ENCODE results near the gene OR2J2.
"Not testable (repeated sequence)": the region's sequence is repeated elsewhere in the genome, so short reads cannot be mapped to it uniquely, and the experiment has no call there.

OR2J2 gene

GRCh38 chr6:29216528-29216927, 45.8 kb downstream of the OR2J2 start:
- no peak for DNase-seq
- in situ Hi-C loops (cut with MboI; ENCODE audit: low pct_unique_long_range_greater_than_20kb, low sequenced_read_pairs): no loop called here

- in situ Hi-C loops (cut with MboI; ENCODE audit: low pct_unique_long_range_greater_than_20kb, low sequenced_read_pairs); DNase-seq: not testable (repeated sequence)
Measured at GRCh38 chr6:29217242-29217641, 46.5 kb downstream of the OR2J2 start.

- in situ Hi-C loops (cut with MboI; ENCODE audit: low pct_unique_long_range_greater_than_20kb, low sequenced_read_pairs); DNase-seq: not testable (repeated sequence)
Measured at GRCh38 chr6:29218056-29218455, 47.3 kb downstream of the OR2J2 start.

Data from KBM-7 (cell line).